Measurements from ENCODE around the gene ULK4.
"Not testable (repeated sequence)": the region's sequence is repeated elsewhere in the genome, so short reads cannot be mapped to it uniquely, and the experiment has no call there.

The ULK4 gene

GRCh38 chr3:41288785-41289184 is 673.1 kb downstream of the ULK4 start:
- no peaks in the 10 kb centered on the region for H3K27me3 ChIP-seq (ENCODE audit: insufficient read depth, low read length, poor library complexity)
- peak; percentile 31 for DNase-seq
- H2BK120ac ChIP-seq (ENCODE audit: low read depth, low read length), result no peak overlapping the region
- no peak overlapping the region for H2BK15ac ChIP-seq (replicated peaks; ENCODE audit: low read depth)
- no CpG with 5 or more reads among the region's 8 CpGs for WGBS (ENCODE audit: extremely low coverage, insufficient coverage, low lambda C conversion rate)
- H4K8ac ChIP-seq (ENCODE audit: low read depth, low read length), result no peak overlapping the region
- H3K4me3 ChIP-seq (ENCODE audit: low read length), result no peak overlapping the region
- no peaks in the 10 kb centered on the region for H3K79me1 ChIP-seq (ENCODE audit: low read length)
- no peak overlapping the region for H3K27ac ChIP-seq (ENCODE audit: low read depth, low read length)
- no peaks in the 10 kb centered on the region for H3K36me3 ChIP-seq (ENCODE audit: control insufficient read depth, insufficient read depth, low read length)
- H3K23ac ChIP-seq (ENCODE audit: low read length), result no peak overlapping the region
- H3K56ac ChIP-seq (ENCODE audit: low read length), result no peak overlapping the region
- no peak overlapping the region for H3K9ac ChIP-seq (ENCODE audit: low read length)
- H2AK5ac ChIP-seq (ENCODE audit: low read length), result no peak overlapping the region
- H3K4me1 ChIP-seq (ENCODE audit: control insufficient read depth, low read depth, low read length), result no peaks in the 10 kb centered on the region
- no peak overlapping the region for H4K5ac ChIP-seq (ENCODE audit: low read length)
- no peak overlapping the region for H3K4me2 ChIP-seq (ENCODE audit: low read length)
- H3K79me2 ChIP-seq (ENCODE audit: control insufficient read depth, insufficient read depth, low read length), result no peaks in the 10 kb centered on the region
- no peak overlapping the region for H3K18ac ChIP-seq (ENCODE audit: low read length)
- no peak overlapping the region for H2BK5ac ChIP-seq (ENCODE audit: low read length)
- no peak overlapping the region for H3K4ac ChIP-seq (ENCODE audit: low read depth, low read length)

GRCh38 chr3:41286305-41286704 is 675.6 kb downstream of the ULK4 start:
- Histone ChIP-seq H2BK5ac (ENCODE audit: low read length) (no peak overlapping the region), H2BK15ac (replicated peaks; ENCODE audit: low read depth) (no peak overlapping the region), H3K27ac (ENCODE audit: low read depth, low read length) (no peak overlapping the region), H2AK5ac (ENCODE audit: low read length) (no peak overlapping the region), H3K23ac (ENCODE audit: low read length) (no peak overlapping the region), H3K36me3 (ENCODE audit: control insufficient read depth, insufficient read depth, low read length) (no peaks in the 10 kb centered on the region), H4K5ac (ENCODE audit: low read length) (no peak overlapping the region), H4K8ac (ENCODE audit: low read depth, low read length) (no peak overlapping the region), H3K4me2 (ENCODE audit: low read length) (no peak overlapping the region), H2BK120ac (ENCODE audit: low read depth, low read length) (no peak overlapping the region), H3K4me1 (ENCODE audit: control insufficient read depth, low read depth, low read length) (no peaks in the 10 kb centered on the region), H3K18ac (ENCODE audit: low read length) (no peak overlapping the region), H3K56ac (ENCODE audit: low read length) (no peak overlapping the region), H3K9ac (ENCODE audit: low read length) (no peak overlapping the region), H3K4me3 (ENCODE audit: low read length) (no peak overlapping the region), H3K4ac (ENCODE audit: low read depth, low read length) (no peak overlapping the region), H3K27me3 (ENCODE audit: insufficient read depth, low read length, poor library complexity) (no peaks in the 10 kb centered on the region), H3K79me2 (ENCODE audit: control insufficient read depth, insufficient read depth, low read length) (no peaks in the 10 kb centered on the region), H3K79me1 (ENCODE audit: low read length) (no peaks in the 10 kb centered on the region)
- DNase-seq, result peak; percentile 12
- no CpG with 5 or more reads among the region's 6 CpGs for WGBS (ENCODE audit: extremely low coverage, insufficient coverage, low lambda C conversion rate)

GRCh38 chr3:41284934-41285333 is 677.0 kb downstream of the ULK4 start:
- H2AK5ac ChIP-seq (ENCODE audit: low read length); H3K4me2 ChIP-seq (ENCODE audit: low read length); H4K5ac ChIP-seq (ENCODE audit: low read length); H2BK15ac ChIP-seq (replicated peaks; ENCODE audit: low read depth); H3K9ac ChIP-seq (ENCODE audit: low read length); H3K4ac ChIP-seq (ENCODE audit: low read depth, low read length); H3K27me3 ChIP-seq (ENCODE audit: insufficient read depth, low read length, poor library complexity); H3K4me1 ChIP-seq (ENCODE audit: control insufficient read depth, low read depth, low read length); H3K36me3 ChIP-seq (ENCODE audit: control insufficient read depth, insufficient read depth, low read length); H3K23ac ChIP-seq (ENCODE audit: low read length); H3K18ac ChIP-seq (ENCODE audit: low read length); H2BK120ac ChIP-seq (ENCODE audit: low read depth, low read length); H3K56ac ChIP-seq (ENCODE audit: low read length); H3K79me2 ChIP-seq (ENCODE audit: control insufficient read depth, insufficient read depth, low read length); H2BK5ac ChIP-seq (ENCODE audit: low read length); H3K4me3 ChIP-seq (ENCODE audit: low read length); H4K8ac ChIP-seq (ENCODE audit: low read depth, low read length); H3K79me1 ChIP-seq (ENCODE audit: low read length); H3K27ac ChIP-seq (ENCODE audit: low read depth, low read length); DNase-seq: not testable (repeated sequence)
- WGBS (ENCODE audit: extremely low coverage, insufficient coverage, low lambda C conversion rate), result no CpG with 5 or more reads among the region's 3 CpGs

GRCh38 chr3:41277790-41278465 is 684.0 kb downstream of the ULK4 start:
- no peak overlapping the region for H3K4me2 ChIP-seq (ENCODE audit: low read length)

GRCh38 chr3:41276191-41276590 is 685.7 kb downstream of the ULK4 start:
- Histone ChIP-seq H3K27ac (ENCODE audit: low read depth, low read length) (no peak overlapping the region), H3K27me3 (ENCODE audit: insufficient read depth, low read length, poor library complexity) (no peaks in the 10 kb centered on the region), H3K4me3 (ENCODE audit: low read length) (no peak overlapping the region), H3K18ac (ENCODE audit: low read length) (no peak overlapping the region), H4K8ac (ENCODE audit: low read depth, low read length) (no peak overlapping the region), H3K9ac (ENCODE audit: low read length) (no peak overlapping the region), H3K4me2 (ENCODE audit: low read length) (no peak overlapping the region), H3K79me2 (ENCODE audit: control insufficient read depth, insufficient read depth, low read length) (no peaks in the 10 kb centered on the region), H3K4me1 (ENCODE audit: control insufficient read depth, low read depth, low read length) (no peaks in the 10 kb centered on the region), H4K5ac (ENCODE audit: low read length) (no peak overlapping the region), H2BK5ac (ENCODE audit: low read length) (no peak overlapping the region), H2AK5ac (ENCODE audit: low read length) (no peak overlapping the region), H3K79me1 (ENCODE audit: low read length) (no peaks in the 10 kb centered on the region), H3K23ac (ENCODE audit: low read length) (no peak overlapping the region), H3K56ac (ENCODE audit: low read length) (no peak overlapping the region), H2BK15ac (replicated peaks; ENCODE audit: low read depth) (no peak overlapping the region), H3K4ac (ENCODE audit: low read depth, low read length) (no peak overlapping the region), H3K36me3 (ENCODE audit: control insufficient read depth, insufficient read depth, low read length) (no peaks in the 10 kb centered on the region), H2BK120ac (ENCODE audit: low read depth, low read length) (no peak overlapping the region)
- WGBS (ENCODE audit: extremely low coverage, insufficient coverage, low lambda C conversion rate), result no CpG with 5 or more reads among the region's 4 CpGs
- no peak for DNase-seq

More at GRCh38 chr3:41277790-41278465, 684.0 kb downstream of the ULK4 start:
- peak; percentile 48 for DNase-seq
- no peak overlapping the region for H4K8ac ChIP-seq (ENCODE audit: low read depth, low read length)
- H3K79me2 ChIP-seq (ENCODE audit: control insufficient read depth, insufficient read depth, low read length), result no peaks in the 10 kb centered on the region
- H3K4me1 ChIP-seq (ENCODE audit: control insufficient read depth, low read depth, low read length), result no peaks in the 10 kb centered on the region
- no peak overlapping the region for H3K4ac ChIP-seq (ENCODE audit: low read depth, low read length)
- H3K4me3 ChIP-seq (ENCODE audit: low read length), result no peak overlapping the region
- no peak overlapping the region for H2BK120ac ChIP-seq (ENCODE audit: low read depth, low read length)
- no peak overlapping the region for H3K27ac ChIP-seq (ENCODE audit: low read depth, low read length)
- no peak overlapping the region for H3K23ac ChIP-seq (ENCODE audit: low read length)
- WGBS (ENCODE audit: extremely low coverage, insufficient coverage, low lambda C conversion rate), result no CpG with 5 or more reads among the region's 16 CpGs
- no peak overlapping the region for H3K18ac ChIP-seq (ENCODE audit: low read length)
- no peak overlapping the region for H3K9ac ChIP-seq (ENCODE audit: low read length)
- H2BK15ac ChIP-seq (replicated peaks; ENCODE audit: low read depth), result no peak overlapping the region
- no peaks in the 10 kb centered on the region for H3K36me3 ChIP-seq (ENCODE audit: control insufficient read depth, insufficient read depth, low read length)
- H4K5ac ChIP-seq (ENCODE audit: low read length), result no peak overlapping the region
- H3K56ac ChIP-seq (ENCODE audit: low read length), result no peak overlapping the region
- H2AK5ac ChIP-seq (ENCODE audit: low read length), result no peak overlapping the region
- H3K79me1 ChIP-seq (ENCODE audit: low read length), result no peaks in the 10 kb centered on the region
- no peaks in the 10 kb centered on the region for H3K27me3 ChIP-seq (ENCODE audit: insufficient read depth, low read length, poor library complexity)
- H2BK5ac ChIP-seq (ENCODE audit: low read length), result no peak overlapping the region

Data from mesendoderm (in vitro differentiated cells).